Lung microvascular endothelial cell (primary cell): ENCODE measurements around the gene OR1L6. TPM values are rescaled to one million over a fixed set of nuclear protein-coding genes. Genes with fewer than 3 reads are reported as not detected.

Experiments
- total RNA-seq: library from RNA; depleted of rRNA; stranded (reverse); fragments of >200 nt; gene quantifications from 2 replicates; pipeline ENCODE4 v1.2.1, GENCODE V29; 2014

Gene OR1L6
- total RNA-seq, 1 donor from 2014 or later: not detected

Other genes with a start within 250 kb of the OR1L6 start
- not detected in 2 replicates for gene OR1J2, start 231.5 kb upstream of the OR1L6 start, total RNA-seq
- gene OR1J4, start 223.2 kb upstream of the OR1L6 start, total RNA-seq: not detected in 2 replicates
- not detected in 2 replicates for gene OR1N1, start 215.0 kb upstream of the OR1L6 start, total RNA-seq
- gene OR1N2, start 189.2 kb upstream of the OR1L6 start, total RNA-seq: not detected in 2 replicates
- 0.20 and 0.22 TPM in 2 replicates for gene OR1L8, start 158.9 kb upstream of the OR1L6 start, total RNA-seq
- gene OR1Q1, start 127.6 kb upstream of the OR1L6 start, total RNA-seq: not detected in 2 replicates
- 0.20 and 0.22 TPM in 2 replicates for gene OR1B1, start 84.7 kb upstream of the OR1L6 start, total RNA-seq
- gene OR1L1, start 80.6 kb upstream of the OR1L6 start, total RNA-seq: not detected in 2 replicates
- gene OR1L3, start 67.2 kb upstream of the OR1L6 start, total RNA-seq: not detected in 2 replicates
- not detected in 2 replicates for gene OR1L4, start 18.3 kb upstream of the OR1L6 start, total RNA-seq
- not detected in 2 replicates for gene OR5C1, start 46.6 kb downstream of the OR1L6 start, total RNA-seq
- gene OR1K1, start 57.8 kb downstream of the OR1L6 start, total RNA-seq: not detected in 2 replicates
- 58.4 and 101 TPM in 2 replicates for gene PDCL, start 86.3 kb downstream of the OR1L6 start, total RNA-seq
- gene RC3H2, start 163.1 kb downstream of the OR1L6 start, total RNA-seq: 48.6 and 85.1 TPM in 2 replicates
- gene ZBTB6, start 171.0 kb downstream of the OR1L6 start, total RNA-seq: 9.2 and 14.3 TPM in 2 replicates
- 2.0 and 3.0 TPM in 2 replicates for gene ZBTB26, start 189.2 kb downstream of the OR1L6 start, total RNA-seq
- gene RABGAP1, start 198.7 kb downstream of the OR1L6 start, total RNA-seq: 30.3 and 35.5 TPM in 2 replicates